HCT116 (cell line): ENCODE data around the gene RCC2. TPM values are rescaled to one million over a fixed set of nuclear protein-coding genes. Genes with fewer than 3 reads are reported as not detected.

ENCODE experiments used
- ATAC-seq: fragments of 200-7000 bp; cut with Tn5 transposase; 2 replicates; pipeline ENCODE4 v1.9.1; 2020; ENCODE audit warnings: mild to moderate bottlenecking, moderate library complexity
- BruUV-seq: library from RNA; stranded (reverse); fragments of 400-500 nt; replicated peaks from 2 replicates; lab custom pipeline; 2021; lab: Mats Ljungman, UMichigan
- CTCF ChIA-PET: fragments of 300-600 bp; sonication (Branson Sonifier 250); formaldehyde crosslinking; loops from one replicate; lab custom pipeline; 2021; ENCODE audit warnings: antibody characterized with exemption; lab: Charles Lee
- POLR2A ChIA-PET: fragments of 300-600, 350-600 bp; sonication (Branson Sonifier 250); formaldehyde crosslinking; loops from one replicate; lab custom pipeline; 2021; ENCODE audit warnings: antibody characterized with exemption; lab: Charles Lee
- RAD21 ChIA-PET, 2 experiments: fragments of 300-600 bp; sonication (Branson Sonifier 250); formaldehyde crosslinking; loops; one replicate each; lab custom pipeline; 2023; ENCODE audit warnings: low total read pairs in 2 of 2; ENCODE audit not compliant: uncharacterized antibody in 2 of 2, unreplicated experiment in 2 of 2, low non-redundant PET in 1 of 2; lab: Charles Lee
- DNase-seq: peaks from one replicate; pipeline ENCODE4 v3.0.0-alpha.2; 2010; ENCODE audit warnings: low read depth, low spot score
- H2AFZ ChIP-seq: fragments of 200-600 bp; shearing (Covaris generic), sonication (generic); 2 replicates; pipeline ENCODE4 v1.6.1; 2017; ENCODE audit warnings: low read depth, mixed run types, mixed read lengths, antibody characterized with exemption, low read length; ENCODE audit not compliant: poor library complexity, severe bottlenecking
- H3K27ac ChIP-seq: 2 replicates; pipeline ENCODE4 v1.5.1; 2012; ENCODE audit warnings: low read depth, low read length
- H3K27me3 ChIP-seq: fragments of 200-600 bp; sonication (generic); 2 replicates; pipeline ENCODE4 v1.6.1; 2016; ENCODE audit warnings: mixed run types, low read length, mixed read lengths; ENCODE audit not compliant: insufficient read depth
- H3K36me3 ChIP-seq, 2 experiments: fragments of 200-500 bp in 1 of 2; fragments of 200-600 bp in 1 of 2; sonication (Bioruptor generic) in 1 of 2; sonication (generic) in 1 of 2; 2 replicates each; pipeline versions ENCODE4 v1.5.1 to v1.6.1; 2014 to 2016; ENCODE audit warnings: low read length in 2 of 2, inconsistent platforms in 1 of 2, mixed read lengths in 1 of 2, mixed run types in 1 of 2; ENCODE audit not compliant: insufficient read depth in 2 of 2, control insufficient read depth in 1 of 2
- H3K4me1 ChIP-seq, 2 experiments: fragments of 200-600 bp in 1 of 2; sonication (generic) in 1 of 2; 2 replicates each; pipeline versions ENCODE4 v1.5.1 to v1.6.1; 2012 to 2017; ENCODE audit warnings: low read length in 2 of 2, inconsistent platforms in 1 of 2, mild to moderate bottlenecking in 1 of 2, mixed read lengths in 1 of 2, mixed run types in 1 of 2, moderate library complexity in 1 of 2; ENCODE audit not compliant: insufficient read depth in 2 of 2, control insufficient read depth in 1 of 2
- H3K4me2 ChIP-seq: fragments of 200-600 bp; sonication (generic); 2 replicates; pipeline ENCODE4 v1.6.1; 2017; ENCODE audit warnings: mixed run types, low read length, mixed read lengths
- H3K4me3 ChIP-seq, 2 experiments: fragments of 200-600 bp in 1 of 2; sonication (generic) in 1 of 2; replicated peaks in 1 of 2; 2 replicates each; pipeline ENCODE4 v1.5.1; 2011 to 2016; ENCODE audit warnings: low read length in 2 of 2, control low read depth in 1 of 2, low read depth in 1 of 2, mild to moderate bottlenecking in 1 of 2, mixed read lengths in 1 of 2, mixed run types in 1 of 2
- H3K79me2 ChIP-seq: fragments of 200-600 bp; sonication (generic); 2 replicates; pipeline ENCODE4 v1.6.1; 2017; ENCODE audit warnings: mild to moderate bottlenecking, mixed run types, low read length, moderate library complexity, mixed read lengths; ENCODE audit not compliant: insufficient read depth
- H3K9ac ChIP-seq: fragments of 200-600 bp; sonication (generic); 2 replicates; pipeline ENCODE4 v1.6.1; 2016; ENCODE audit warnings: low read length, mixed read lengths
- H3K9me2 ChIP-seq: fragments of 200-600 bp; sonication (generic), shearing (Covaris generic); 2 replicates; pipeline ENCODE4 v1.6.1; 2017; ENCODE audit warnings: mixed run types, mild to moderate bottlenecking, moderate library complexity; ENCODE audit not compliant: insufficient read depth
- H3K9me3 ChIP-seq, 2 experiments: fragments of 200-500 bp in 1 of 2; fragments of 200-600 bp in 1 of 2; sonication (Bioruptor generic) in 1 of 2; sonication (generic) in 1 of 2; 2 replicates each; pipeline ENCODE4 v1.6.1; 2014 to 2017; ENCODE audit warnings: low read length in 2 of 2, mixed read lengths in 2 of 2, inconsistent platforms in 1 of 2, low read depth in 1 of 2, mild to moderate bottlenecking in 1 of 2, mixed run types in 1 of 2, moderate library complexity in 1 of 2; ENCODE audit not compliant: control insufficient read depth in 1 of 2, insufficient read depth in 1 of 2
- H4K20me1 ChIP-seq: fragments of 200-600 bp; sonication (generic), shearing (Covaris generic); 2 replicates; pipeline ENCODE4 v1.6.1; 2017; ENCODE audit warnings: mixed run types, mild to moderate bottlenecking, moderate library complexity; ENCODE audit not compliant: insufficient read depth
- CBX3 ChIP-seq: IDR thresholded peaks from 2 replicates; pipeline ENCODE4 v1.6.1; 2012; ENCODE audit warnings: low read depth
- CEBPB ChIP-seq: IDR thresholded peaks from 2 replicates; pipeline ENCODE4 v1.6.1; 2012; ENCODE audit warnings: low read depth
- CTCF ChIP-seq, 3 experiments: fragments of 200-600 bp in 1 of 3; sonication (generic) in 1 of 3; IDR thresholded peaks in 2 of 3; conservative IDR thresholded peaks in 1 of 3; 2 replicates each; pipeline ENCODE4 v1.5.1; 2012 to 2017; ENCODE audit warnings: low read depth in 2 of 3, low read length in 2 of 3, antibody characterized with exemption in 1 of 3, borderline replicate concordance in 1 of 3, control low read depth in 1 of 3, mild to moderate bottlenecking in 1 of 3, mixed read lengths in 1 of 3, mixed run types in 1 of 3, moderate library complexity in 1 of 3; ENCODE audit not compliant: insufficient read depth in 1 of 3
- ELF1 ChIP-seq: IDR thresholded peaks from 2 replicates; pipeline ENCODE4 v1.6.1; 2012; ENCODE audit warnings: low read depth, borderline replicate concordance
- MAX ChIP-seq: IDR thresholded peaks from 2 replicates; pipeline ENCODE4 v1.6.1; 2012
- POLR2A ChIP-seq: IDR thresholded peaks from 2 replicates; pipeline ENCODE4 v1.7.0; 2011; ENCODE audit warnings: borderline replicate concordance; ENCODE audit not compliant: insufficient read depth, insufficient read length; ENCODE audit errors: extremely low read depth
- RAD21 ChIP-seq: IDR thresholded peaks from 2 replicates; pipeline ENCODE4 v1.6.1; 2012; ENCODE audit warnings: low read depth, mild to moderate bottlenecking
- SIN3A ChIP-seq: IDR thresholded peaks from 2 replicates; pipeline ENCODE4 v1.6.1; 2012; ENCODE audit warnings: low read depth
- SP1 ChIP-seq: IDR thresholded peaks from 2 replicates; pipeline ENCODE4 v1.6.1; 2012; ENCODE audit warnings: low read depth
- TCF7L2 ChIP-seq: IDR thresholded peaks from 2 replicates; pipeline ENCODE4 v1.7.0; 2011; ENCODE audit warnings: borderline replicate concordance, inconsistent platforms; ENCODE audit not compliant: insufficient read depth, insufficient read length; ENCODE audit errors: extremely low read depth
- ZBTB33 ChIP-seq: IDR thresholded peaks from 2 replicates; pipeline ENCODE4 v1.6.1; 2011; ENCODE audit warnings: mild to moderate bottlenecking, low read length, moderate library complexity; ENCODE audit not compliant: insufficient replicate concordance; ENCODE audit errors: extremely low read depth
- ZNF274 ChIP-seq: fragments of 200-500 bp; sonication (Bioruptor generic); IDR thresholded peaks from 2 replicates; pipeline ENCODE4 v1.6.1; 2014; ENCODE audit warnings: mild to moderate bottlenecking, low read depth, low read length, inconsistent platforms
- intact Hi-C: fragments of 100-400 bp; cut with micrococcal nuclease; formaldehyde crosslinking; loops from 2 replicates; pipeline ENCODE4 v1.10.0; 2022
- total RNA-seq: library from RNA; stranded (reverse); gene quantifications from one replicate; pipeline ENCODE4 v1.2.1, GENCODE V29; 2021; ENCODE audit not compliant: unreplicated experiment

RCC2 gene
- total RNA-seq, 1 experiment from 2014 or later, result 178 TPM

GRCh38 chr1:17427696-17428660 lies 11.5 kb downstream of the RCC2 start:
- DNase-seq, result no peak
- Histone ChIP-seq H3K4me1 (no peaks in the 10 kb centered on the region), H3K36me3 (peaks cover 59 to 62% of the 10 kb centered on the region in 2 experiments; a peak in 3 of 4 replicates), H3K4me3 (no peak overlapping the region), H4K20me1 (peaks cover 14% of the 10 kb centered on the region; the same call in 1 of the 2 replicates), H2AFZ (no peak overlapping the region), H3K27ac (no peak overlapping the region), H3K9ac (no peak overlapping the region), H3K27me3 (no peaks in the 10 kb centered on the region), H3K9me2 (no peaks in the 10 kb centered on the region), H3K9me3 (no peaks in the 10 kb centered on the region), H3K79me2 (peaks cover 98% of the 10 kb centered on the region), H3K4me2 (no peak overlapping the region)
- intact Hi-C loops, result no loop called here
- ChIA-PET POLR2A (no interaction called here), CTCF (no interaction called here), RAD21 (no interaction called here)
- ATAC-seq, result no peak
- no peak for TF ChIP-seq CEBPB
- TSS peak; percentile 6 for BruUV-seq

- ChIA-PET POLR2A (interaction anchor here (0.8 kb wide), 1 partner anchor 19 kb away, joined by 7 read pairs; no protein-coding TSS in a partner anchor), RAD21 (no interaction called here), CTCF (no interaction called here)
- peaks cover 90% of the 10 kb centered on the region for H3K79me2 ChIP-seq
- no TSS peak for BruUV-seq
- H3K27me3 ChIP-seq, result no peaks in the 10 kb centered on the region
- no peak overlapping the region for H3K27ac ChIP-seq
- H3K9ac ChIP-seq, result no peak overlapping the region
- no peaks in the 10 kb centered on the region for H3K4me1 ChIP-seq
- H2AFZ ChIP-seq, result no peak overlapping the region
- intact Hi-C loops, result no loop called here
- H3K9me2 ChIP-seq, result no peaks in the 10 kb centered on the region
- peaks cover 63 to 68% of the 10 kb centered on the region in 2 experiments; a peak in 3 of 4 replicates for H3K36me3 ChIP-seq
- no peaks in the 10 kb centered on the region for H3K9me3 ChIP-seq
- ATAC-seq, result no peak
- peaks cover 8% of the 10 kb centered on the region; the same call in 1 of the 2 replicates for H4K20me1 ChIP-seq
- no peak for DNase-seq
- H3K4me3 ChIP-seq, result no peak overlapping the region
- H3K4me2 ChIP-seq, result no peak overlapping the region
- TF ChIP-seq POLR2A, result no peak
- no peak for TF ChIP-seq ZBTB33
- TF ChIP-seq TCF7L2, result no peak
- TF ChIP-seq CBX3, result no peak
- no peak for TF ChIP-seq SP1
- TF ChIP-seq CEBPB, result no peak
- no peak for TF ChIP-seq ZNF274
- no peak for TF ChIP-seq SIN3A
- no peak for TF ChIP-seq MAX
- no peak for TF ChIP-seq CTCF (IDR thresholded peaks at IDR 0.05 in 2 of 3, conservative IDR thresholded peaks at IDR 0.05 in 1 of 3; ENCODE audit: borderline replicate concordance in 1 of 3, insufficient read depth in 1 of 3, low read depth in 2 of 3, low read length in 2 of 3)
- TF ChIP-seq RAD21, result no peak
- no peak for TF ChIP-seq ELF1
Observed at GRCh38 chr1:17425806-17426600, 13.5 kb downstream of the RCC2 start.
